Omental fat pad (tissue), 4 donors: ENCODE results near the gene SLC2A14. TPM values are rescaled to one million over a fixed set of nuclear protein-coding genes. Genes with fewer than 3 reads are reported as not detected.
"Not testable (repeated sequence)": the region's sequence is repeated elsewhere in the genome, so short reads cannot be mapped to it uniquely, and the experiment has no call there.

ENCODE experiments used
- ATAC-seq: fragments of 150-250 bp; one replicate; pipeline ENCODE4 v1.9.1; 2016; ENCODE audit warnings: mild to moderate bottlenecking, moderate library complexity; ENCODE audit not compliant: low FRiP score
- DNase-seq: peaks from one replicate; pipeline ENCODE4 v3.0.0-alpha.2; 2019; ENCODE audit warnings: low spot score
- small RNA-seq: library from RNA; depleted of rRNA; stranded (forward); fragments of <200 nt; gene quantifications from one replicate; pipeline ENCODE3, GENCODE V24; 2016
- total RNA-seq, 4 donors: library from RNA; depleted of rRNA; stranded (reverse); fragments of >200 nt; gene quantifications; one replicate each; pipeline ENCODE4 v1.1.0, GENCODE V29; 2016
- TF ChIP-seq, protein P1 (sequence below), 3 donors: fragments of 450-650 bp; IDR thresholded peaks; one replicate each; pipeline ENCODE4 v1.5.1; 2016 to 2017; ENCODE audit warnings: antibody characterized with exemption in 3 of 3, mild to moderate bottlenecking in 3 of 3, moderate library complexity in 2 of 3

SLC2A14 gene
- total RNA-seq, 4 donors from 2014 or later, result not detected

- TF ChIP-seq, protein P1, sequence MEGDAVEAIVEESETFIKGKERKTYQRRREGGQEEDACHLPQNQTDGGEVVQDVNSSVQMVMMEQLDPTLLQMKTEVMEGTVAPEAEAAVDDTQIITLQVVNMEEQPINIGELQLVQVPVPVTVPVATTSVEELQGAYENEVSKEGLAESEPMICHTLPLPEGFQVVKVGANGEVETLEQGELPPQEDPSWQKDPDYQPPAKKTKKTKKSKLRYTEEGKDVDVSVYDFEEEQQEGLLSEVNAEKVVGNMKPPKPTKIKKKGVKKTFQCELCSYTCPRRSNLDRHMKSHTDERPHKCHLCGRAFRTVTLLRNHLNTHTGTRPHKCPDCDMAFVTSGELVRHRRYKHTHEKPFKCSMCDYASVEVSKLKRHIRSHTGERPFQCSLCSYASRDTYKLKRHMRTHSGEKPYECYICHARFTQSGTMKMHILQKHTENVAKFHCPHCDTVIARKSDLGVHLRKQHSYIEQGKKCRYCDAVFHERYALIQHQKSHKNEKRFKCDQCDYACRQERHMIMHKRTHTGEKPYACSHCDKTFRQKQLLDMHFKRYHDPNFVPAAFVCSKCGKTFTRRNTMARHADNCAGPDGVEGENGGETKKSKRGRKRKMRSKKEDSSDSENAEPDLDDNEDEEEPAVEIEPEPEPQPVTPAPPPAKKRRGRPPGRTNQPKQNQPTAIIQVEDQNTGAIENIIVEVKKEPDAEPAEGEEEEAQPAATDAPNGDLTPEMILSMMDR (IDR thresholded peaks at IDR 0.05), result no peak
- ATAC-seq (no peak), DNase-seq (no peak)
These were observed 85.0 kb downstream of the SLC2A14 start for GRCh38 chr12:7787574-7788293.

- DNase-seq (no peak), ATAC-seq (no peak)
- TF ChIP-seq, protein P1 (IDR thresholded peaks at IDR 0.05), result no peak
These were observed 88.0 kb downstream of the SLC2A14 start for GRCh38 chr12:7784701-7785100.

GRCh38 chr12:7783433-7783832, 89.3 kb downstream of the SLC2A14 start:
- ATAC-seq, DNase-seq: not testable (repeated sequence)

DNA sequence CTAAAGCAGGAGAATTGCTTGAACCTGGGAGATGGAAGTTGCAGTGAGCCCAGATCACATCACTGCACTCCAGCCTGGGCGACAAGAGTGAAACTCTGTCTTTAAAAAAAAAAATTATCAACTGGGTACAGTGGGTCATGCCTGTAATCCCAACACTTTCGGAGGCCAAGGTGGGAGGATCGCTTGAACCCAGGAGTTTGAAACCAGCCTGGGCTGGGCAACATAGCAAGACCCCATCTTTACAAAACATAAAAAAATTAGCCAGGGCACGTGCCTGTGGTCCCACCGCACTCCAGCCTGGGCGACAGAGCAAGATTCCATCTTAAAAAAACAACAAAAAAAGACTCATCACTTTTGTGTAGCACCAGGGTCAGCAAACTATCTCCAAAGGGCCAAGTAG, 90.7 kb downstream of the SLC2A14 start:
- ATAC-seq (no peak), DNase-seq (no peak)
- TF ChIP-seq, protein P1 (IDR thresholded peaks at IDR 0.05), result no peak

GRCh38 chr12:7781274-7781673, 91.4 kb downstream of the SLC2A14 start:
- TF ChIP-seq, protein P1 (IDR thresholded peaks at IDR 0.05), result no peak
- ATAC-seq (no peak), DNase-seq (no peak)

DNA sequence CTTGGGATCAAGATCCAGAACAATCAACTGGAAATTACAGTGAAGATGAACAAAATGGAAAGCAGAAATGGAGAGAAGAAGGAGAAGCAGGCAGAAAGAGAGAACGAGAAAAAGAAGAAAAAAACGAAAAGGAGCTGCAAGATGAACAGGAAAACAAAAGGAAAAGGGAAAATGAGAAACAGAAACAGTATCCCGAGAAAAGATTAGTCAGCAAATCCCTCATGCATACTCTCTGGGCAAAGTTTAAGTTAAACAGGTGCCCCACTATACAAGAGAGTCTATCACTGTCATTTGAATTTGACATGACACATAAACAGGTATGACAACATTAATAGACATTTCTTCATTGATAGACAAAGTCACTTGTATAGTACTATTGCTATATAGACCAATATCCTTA, 102.7 kb downstream of the SLC2A14 start:
- TF ChIP-seq, protein P1 (IDR thresholded peaks at IDR 0.05), result no peak
- ATAC-seq, result no peak

More for the DNA sequence above, 102.7 kb downstream of the SLC2A14 start:
- DNase-seq, result no peak

Small RNA genes lying within 50 kb of the gene (small RNA-seq; reads per million reads assigned to genes)
- not detected for gene RF00019

Other genes starting within 250 kb of the SLC2A14 start
- not detected for gene APOBEC1, start 207.0 kb downstream of the SLC2A14 start, total RNA-seq
- gene GDF3, start 177.1 kb downstream of the SLC2A14 start, total RNA-seq, result not detected
- gene DPPA3, start 161.5 kb downstream of the SLC2A14 start, total RNA-seq, result not detected
- not detected for gene CLEC4C, start 125.5 kb downstream of the SLC2A14 start, total RNA-seq
- not detected for gene NANOGNB, start 107.7 kb downstream of the SLC2A14 start, total RNA-seq
- gene NANOG, start 83.5 kb downstream of the SLC2A14 start, total RNA-seq, result under 1 TPM in 1 of 4 donors, not detected in 3; 0.63 TPM
- gene SLC2A3, start 63.3 kb upstream of the SLC2A14 start, total RNA-seq, result 100 to 1,000 TPM in 3 of 4 donors, 10 to 100 TPM in 1; 72.5 to 156 (median 135) TPM
- gene FOXJ2, start 159.8 kb upstream of the SLC2A14 start, total RNA-seq, result 10 to 100 TPM in 3 of 4 donors, 1 to 10 TPM in 1; 9.2 to 17.2 (median 13.0) TPM
- 10 to 100 TPM; 15.6 to 43.0 (median 30.3) TPM for gene C3AR1, start 193.4 kb upstream of the SLC2A14 start, total RNA-seq
- gene NECAP1, start 209.4 kb upstream of the SLC2A14 start, total RNA-seq, result 10 to 100 TPM; 30.1 to 45.3 (median 33.1) TPM